NT2/D1 (cell line): ENCODE data around the gene ZYX.

Experiments used
- DNase-seq: peaks from one replicate; pipeline ENCODE4 v3.0.0-alpha.2; 2011; ENCODE audit warnings: low read depth, low spot score
- H3K27me3 ChIP-seq: 2 replicates; pipeline ENCODE4 v1.6.0; 2011; ENCODE audit warnings: mild to moderate bottlenecking; ENCODE audit not compliant: insufficient read length, insufficient read depth
- H3K36me3 ChIP-seq: 2 replicates; pipeline ENCODE4 v1.6.1; 2011; ENCODE audit warnings: mild to moderate bottlenecking, low read length, mixed read lengths; ENCODE audit not compliant: insufficient read depth, insufficient read length
- H3K4me1 ChIP-seq: 2 replicates; pipeline ENCODE4 v1.5.1; 2011; ENCODE audit not compliant: insufficient read depth, insufficient read length
- H3K4me3 ChIP-seq: 2 replicates; pipeline ENCODE4 v1.5.1; 2011; ENCODE audit warnings: low read depth; ENCODE audit not compliant: insufficient read length
- H3K9ac ChIP-seq: 2 replicates; pipeline ENCODE4 v1.6.0; 2011; ENCODE audit warnings: low read depth; ENCODE audit not compliant: insufficient read length
- H3K9me3 ChIP-seq: 2 replicates; pipeline ENCODE4 v1.5.1; 2011; ENCODE audit warnings: mild to moderate bottlenecking, low read length; ENCODE audit not compliant: insufficient read depth
- SUZ12 ChIP-seq: IDR thresholded peaks from 2 replicates; pipeline ENCODE4 v1.6.1; 2011; ENCODE audit not compliant: insufficient read length, insufficient read depth; ENCODE audit errors: extremely low read depth
- YY1 ChIP-seq: IDR thresholded peaks from 2 replicates; pipeline ENCODE4 v1.6.1; 2011; ENCODE audit not compliant: insufficient read length, insufficient read depth
- ZNF274 ChIP-seq: IDR thresholded peaks from 2 replicates; pipeline ENCODE4 v1.6.1; 2011; ENCODE audit warnings: mild to moderate bottlenecking, low read depth, low read length

The ZYX gene, protein sequence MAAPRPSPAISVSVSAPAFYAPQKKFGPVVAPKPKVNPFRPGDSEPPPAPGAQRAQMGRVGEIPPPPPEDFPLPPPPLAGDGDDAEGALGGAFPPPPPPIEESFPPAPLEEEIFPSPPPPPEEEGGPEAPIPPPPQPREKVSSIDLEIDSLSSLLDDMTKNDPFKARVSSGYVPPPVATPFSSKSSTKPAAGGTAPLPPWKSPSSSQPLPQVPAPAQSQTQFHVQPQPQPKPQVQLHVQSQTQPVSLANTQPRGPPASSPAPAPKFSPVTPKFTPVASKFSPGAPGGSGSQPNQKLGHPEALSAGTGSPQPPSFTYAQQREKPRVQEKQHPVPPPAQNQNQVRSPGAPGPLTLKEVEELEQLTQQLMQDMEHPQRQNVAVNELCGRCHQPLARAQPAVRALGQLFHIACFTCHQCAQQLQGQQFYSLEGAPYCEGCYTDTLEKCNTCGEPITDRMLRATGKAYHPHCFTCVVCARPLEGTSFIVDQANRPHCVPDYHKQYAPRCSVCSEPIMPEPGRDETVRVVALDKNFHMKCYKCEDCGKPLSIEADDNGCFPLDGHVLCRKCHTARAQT

DNA sequence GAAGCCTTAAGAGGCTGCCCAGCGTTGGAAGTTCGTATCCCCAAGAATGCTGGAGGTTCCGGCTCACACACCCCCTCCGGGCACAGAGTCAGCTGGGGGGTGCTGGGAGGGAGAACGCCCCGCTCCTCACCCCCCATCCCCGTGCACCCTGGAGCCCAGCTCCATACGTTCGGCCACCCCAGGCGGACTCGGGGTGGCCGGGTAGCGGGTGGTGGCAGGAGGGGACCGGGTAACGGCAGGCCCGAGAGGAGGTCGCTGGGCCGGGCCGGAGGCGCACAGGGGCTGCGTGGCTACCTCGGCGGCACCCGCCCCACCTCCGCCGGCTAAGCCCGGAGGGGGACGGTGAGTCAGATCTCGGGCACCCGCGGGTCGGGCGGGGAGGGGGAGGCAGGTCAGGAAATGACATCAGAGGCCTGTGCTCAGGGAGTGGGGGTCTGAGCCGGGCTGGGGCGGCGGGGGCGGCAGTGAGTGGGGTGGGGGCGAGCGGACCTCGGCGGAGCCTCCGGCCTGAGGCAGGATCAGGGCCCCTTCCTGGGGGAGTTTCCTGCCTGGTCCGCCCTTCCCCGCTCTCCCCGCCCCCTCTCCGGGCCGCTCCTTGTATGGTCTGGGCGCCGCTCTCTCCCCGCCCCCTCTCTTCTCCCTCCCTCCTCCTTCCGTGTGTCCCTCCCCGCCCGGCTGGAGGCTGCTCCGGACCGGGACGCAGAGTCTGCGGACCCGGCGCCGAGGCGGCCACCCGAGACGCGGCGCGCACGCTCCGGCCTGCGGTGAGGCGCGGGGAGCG lies at the start of gene ZYX:
Gene ZYX, plus strand, starts transcription at position 700 of the 781 bp plus-strand sequence. CDS start 227 bp downstream, outside the sequence.
- TF ChIP-seq ZNF274 (no peak), YY1 (no peak), SUZ12 (no peak)
- H3K27me3 ChIP-seq: no peaks in the 10 kb centered on the region
- DNase-seq: peak; percentile 91
- peaks cover 14% of the 10 kb centered on the region for H3K4me1 ChIP-seq
- H3K4me3 ChIP-seq: peak within 1 kb of the TSS; percentile 80
- H3K36me3 ChIP-seq: peaks cover 47% of the 10 kb centered on the region
- H3K9ac ChIP-seq: peak within 1 kb of the TSS; percentile 94
- H3K9me3 ChIP-seq: 0 out of 2 replicates have a peak, but pooled peaks cover 4% of the 10 kb centered on the region

- Histone ChIP-seq H3K4me1 (no peaks in the 10 kb centered on the region), H3K9me3 (no peaks in the 10 kb centered on the region), H3K27me3 (no peaks in the 10 kb centered on the region), H3K36me3 (no peaks in the 10 kb centered on the region), H3K9ac (no peak overlapping the region), H3K4me3 (no peak overlapping the region)
- no peak for DNase-seq
- TF ChIP-seq SUZ12 (no peak), ZNF274 (no peak), YY1 (no peak)
Observed at GRCh38 chr7:143334244-143334643, 46.9 kb upstream of the ZYX start.

- no peak for TF ChIP-seq YY1
- TF ChIP-seq SUZ12: no peak
- TF ChIP-seq ZNF274: no peak
- H3K9me3 ChIP-seq: no peaks in the 10 kb centered on the region
Observed at GRCh38 chr7:143337216-143337615, 43.9 kb upstream of the ZYX start.

DNA sequence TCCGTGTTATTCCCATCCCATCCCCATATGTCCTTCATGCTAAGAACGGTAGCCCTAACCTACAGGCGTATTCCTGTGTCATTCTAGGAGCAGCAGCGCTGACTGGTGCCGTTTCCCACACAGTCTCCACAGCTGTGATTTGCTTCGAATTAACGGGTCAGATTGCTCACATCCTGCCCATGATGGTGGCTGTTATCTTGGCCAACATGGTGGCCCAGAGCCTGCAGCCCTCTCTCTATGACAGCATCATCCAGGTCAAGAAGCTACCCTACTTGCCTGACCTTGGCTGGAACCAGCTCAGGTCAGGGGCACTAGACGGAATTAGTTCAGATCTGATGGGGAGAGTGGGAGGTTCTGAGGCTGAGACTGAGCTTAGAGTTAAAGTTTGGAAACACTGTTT lies 39.3 kb upstream of the ZYX start:
- Histone ChIP-seq H3K4me1 (no peaks in the 10 kb centered on the region), H3K4me3 (no peak overlapping the region), H3K9ac (no peak overlapping the region), H3K9me3 (no peaks in the 10 kb centered on the region), H3K27me3 (peaks cover 6% of the 10 kb centered on the region), H3K36me3 (no peaks in the 10 kb centered on the region)
- no peak for DNase-seq
- TF ChIP-seq ZNF274 (no peak), SUZ12 (no peak), YY1 (no peak)

More at GRCh38 chr7:143337216-143337615, 43.9 kb upstream of the ZYX start:
- Histone ChIP-seq H3K27me3 (no peaks in the 10 kb centered on the region), H3K4me3 (no peak overlapping the region), H3K9ac (no peak overlapping the region), H3K36me3 (no peaks in the 10 kb centered on the region), H3K4me1 (no peaks in the 10 kb centered on the region)
- DNase-seq: no peak

DNA sequence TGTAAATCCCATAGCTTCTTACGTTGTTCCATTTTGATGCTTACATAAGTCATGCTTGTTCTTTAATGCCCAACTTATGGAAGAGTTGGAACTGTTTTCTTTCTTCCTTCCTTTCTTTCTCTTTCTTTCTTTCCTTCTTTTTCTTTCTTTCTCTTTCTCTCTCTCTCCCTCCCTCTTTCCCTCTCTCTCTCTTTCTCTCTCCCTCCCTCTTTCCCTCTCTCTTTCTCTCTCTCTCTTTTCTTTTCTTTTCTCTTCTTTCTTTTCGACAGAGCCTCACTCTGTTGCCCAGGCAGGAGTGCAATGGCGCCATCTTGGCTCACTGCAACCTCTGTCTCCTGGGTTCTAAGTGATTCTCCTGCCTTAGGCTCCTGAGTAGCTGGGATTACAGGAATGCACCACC lies 37.5 kb upstream of the ZYX start:
- DNase-seq: no peak
- H3K27me3 ChIP-seq: peaks cover 8% of the 10 kb centered on the region
- no peaks in the 10 kb centered on the region for H3K9me3 ChIP-seq
- H3K4me3 ChIP-seq: no peak overlapping the region
- TF ChIP-seq ZNF274 (no peak), SUZ12 (no peak), YY1 (no peak)
- no peak overlapping the region for H3K9ac ChIP-seq
- no peaks in the 10 kb centered on the region for H3K36me3 ChIP-seq
- no peaks in the 10 kb centered on the region for H3K4me1 ChIP-seq

- peaks cover 8% of the 10 kb centered on the region for H3K27me3 ChIP-seq
- H3K4me3 ChIP-seq: no peak overlapping the region
- TF ChIP-seq SUZ12 (no peak), ZNF274 (no peak), YY1 (no peak)
- no peaks in the 10 kb centered on the region for H3K4me1 ChIP-seq
- H3K9ac ChIP-seq: no peak overlapping the region
- H3K9me3 ChIP-seq: no peaks in the 10 kb centered on the region
- no peaks in the 10 kb centered on the region for H3K36me3 ChIP-seq
- peak; percentile 71 for DNase-seq
Observed at GRCh38 chr7:143345428-143345900, 35.7 kb upstream of the ZYX start.
